Measurements from ENCODE around the gene AKAP8L.

DNA sequence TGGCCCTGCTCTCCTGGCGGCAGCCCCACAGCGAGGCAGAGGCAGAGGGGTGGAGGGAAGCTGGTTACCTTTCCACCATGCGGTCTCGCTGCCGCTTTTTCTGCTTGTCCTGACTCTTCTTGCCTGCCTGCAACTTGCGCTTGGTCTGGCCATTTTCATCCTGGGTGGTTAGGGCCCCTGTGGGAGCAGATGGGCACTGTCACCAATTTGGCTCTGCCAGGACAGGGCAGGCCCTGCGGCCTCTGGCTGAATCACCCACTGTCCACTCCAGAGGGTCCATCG, 19.6 kb downstream of the AKAP8L start:
- TF ChIP-seq, protein P1, sequence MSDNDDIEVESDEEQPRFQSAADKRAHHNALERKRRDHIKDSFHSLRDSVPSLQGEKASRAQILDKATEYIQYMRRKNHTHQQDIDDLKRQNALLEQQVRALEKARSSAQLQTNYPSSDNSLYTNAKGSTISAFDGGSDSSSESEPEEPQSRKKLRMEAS (IDR thresholded peaks at IDR 0.05; ENCODE audit: low read depth), result no peak
- TF ChIP-seq, protein P2, sequence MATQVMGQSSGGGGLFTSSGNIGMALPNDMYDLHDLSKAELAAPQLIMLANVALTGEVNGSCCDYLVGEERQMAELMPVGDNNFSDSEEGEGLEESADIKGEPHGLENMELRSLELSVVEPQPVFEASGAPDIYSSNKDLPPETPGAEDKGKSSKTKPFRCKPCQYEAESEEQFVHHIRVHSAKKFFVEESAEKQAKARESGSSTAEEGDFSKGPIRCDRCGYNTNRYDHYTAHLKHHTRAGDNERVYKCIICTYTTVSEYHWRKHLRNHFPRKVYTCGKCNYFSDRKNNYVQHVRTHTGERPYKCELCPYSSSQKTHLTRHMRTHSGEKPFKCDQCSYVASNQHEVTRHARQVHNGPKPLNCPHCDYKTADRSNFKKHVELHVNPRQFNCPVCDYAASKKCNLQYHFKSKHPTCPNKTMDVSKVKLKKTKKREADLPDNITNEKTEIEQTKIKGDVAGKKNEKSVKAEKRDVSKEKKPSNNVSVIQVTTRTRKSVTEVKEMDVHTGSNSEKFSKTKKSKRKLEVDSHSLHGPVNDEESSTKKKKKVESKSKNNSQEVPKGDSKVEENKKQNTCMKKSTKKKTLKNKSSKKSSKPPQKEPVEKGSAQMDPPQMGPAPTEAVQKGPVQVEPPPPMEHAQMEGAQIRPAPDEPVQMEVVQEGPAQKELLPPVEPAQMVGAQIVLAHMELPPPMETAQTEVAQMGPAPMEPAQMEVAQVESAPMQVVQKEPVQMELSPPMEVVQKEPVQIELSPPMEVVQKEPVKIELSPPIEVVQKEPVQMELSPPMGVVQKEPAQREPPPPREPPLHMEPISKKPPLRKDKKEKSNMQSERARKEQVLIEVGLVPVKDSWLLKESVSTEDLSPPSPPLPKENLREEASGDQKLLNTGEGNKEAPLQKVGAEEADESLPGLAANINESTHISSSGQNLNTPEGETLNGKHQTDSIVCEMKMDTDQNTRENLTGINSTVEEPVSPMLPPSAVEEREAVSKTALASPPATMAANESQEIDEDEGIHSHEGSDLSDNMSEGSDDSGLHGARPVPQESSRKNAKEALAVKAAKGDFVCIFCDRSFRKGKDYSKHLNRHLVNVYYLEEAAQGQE (IDR thresholded peaks at IDR 0.05; ENCODE audit: low read depth, low read length), result no peak
- TF ChIP-seq, protein P3, sequence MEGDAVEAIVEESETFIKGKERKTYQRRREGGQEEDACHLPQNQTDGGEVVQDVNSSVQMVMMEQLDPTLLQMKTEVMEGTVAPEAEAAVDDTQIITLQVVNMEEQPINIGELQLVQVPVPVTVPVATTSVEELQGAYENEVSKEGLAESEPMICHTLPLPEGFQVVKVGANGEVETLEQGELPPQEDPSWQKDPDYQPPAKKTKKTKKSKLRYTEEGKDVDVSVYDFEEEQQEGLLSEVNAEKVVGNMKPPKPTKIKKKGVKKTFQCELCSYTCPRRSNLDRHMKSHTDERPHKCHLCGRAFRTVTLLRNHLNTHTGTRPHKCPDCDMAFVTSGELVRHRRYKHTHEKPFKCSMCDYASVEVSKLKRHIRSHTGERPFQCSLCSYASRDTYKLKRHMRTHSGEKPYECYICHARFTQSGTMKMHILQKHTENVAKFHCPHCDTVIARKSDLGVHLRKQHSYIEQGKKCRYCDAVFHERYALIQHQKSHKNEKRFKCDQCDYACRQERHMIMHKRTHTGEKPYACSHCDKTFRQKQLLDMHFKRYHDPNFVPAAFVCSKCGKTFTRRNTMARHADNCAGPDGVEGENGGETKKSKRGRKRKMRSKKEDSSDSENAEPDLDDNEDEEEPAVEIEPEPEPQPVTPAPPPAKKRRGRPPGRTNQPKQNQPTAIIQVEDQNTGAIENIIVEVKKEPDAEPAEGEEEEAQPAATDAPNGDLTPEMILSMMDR (IDR thresholded peaks at IDR 0.05), result no peak
- TF ChIP-seq POLR2AphosphoS5 (IDR thresholded peaks at IDR 0.05; ENCODE audit: low read depth, low read length), result no peak

Measured in SK-N-SH (cell line).